Ovary (tissue), 9 donors: Measurements from ENCODE around the gene WNT2. TPM values are rescaled to one million over a fixed set of nuclear protein-coding genes. Genes with fewer than 3 reads are reported as not detected.
"Not testable (repeated sequence)": the region's sequence is repeated elsewhere in the genome, so short reads cannot be mapped to it uniquely, and the experiment has no call there.

ENCODE experiments used
- DNase-seq, 5 donors: peaks; one replicate each; pipeline ENCODE4 v3.0.0-alpha.2; 2019 to 2020
- H3K27ac ChIP-seq, 2 donors: fragments of 200-600 bp; one replicate each; pipeline versions ENCODE4 v1.5.1 to v1.8.0; 2019 to 2022
- H3K27me3 ChIP-seq: fragments of 200-600 bp; one replicate; pipeline ENCODE4 v1.8.0; 2022
- H3K36me3 ChIP-seq: fragments of 200-600 bp; sonication (generic); one replicate; pipeline ENCODE4 v1.5.1; 2019
- H3K4me1 ChIP-seq: one replicate; pipeline ENCODE4 v1.8.1; 2013; ENCODE audit warnings: mild to moderate bottlenecking, moderate library complexity; ENCODE audit not compliant: insufficient read depth
- H3K4me3 ChIP-seq: fragments of 200-600 bp; sonication (generic); one replicate; pipeline ENCODE4 v1.5.1; 2017
- H3K9me3 ChIP-seq, 2 donors: fragments of 200-600 bp in 1 of 2; sonication (generic) in 1 of 2; one replicate each; pipeline versions ENCODE4 v1.5.1 to v1.8.1; 2013 to 2019; ENCODE audit warnings: mild to moderate bottlenecking in 1 of 2, moderate library complexity in 1 of 2
- CTCF ChIP-seq, 3 donors: fragments of 450-650 bp in 2 of 3; fragments of 200-600 bp in 1 of 3; IDR thresholded peaks; one replicate each; pipeline versions ENCODE4 v1.5.1 to v1.8.0; 2016 to 2022; ENCODE audit warnings: antibody characterized with exemption in 3 of 3, mild to moderate bottlenecking in 1 of 3
- EP300 ChIP-seq: sonication (generic); formaldehyde crosslinking; IDR thresholded peaks from one replicate; pipeline ENCODE4 v1.6.1; 2017; ENCODE audit warnings: antibody characterized with exemption
- POLR2A ChIP-seq: fragments of 450-650 bp; IDR thresholded peaks from one replicate; pipeline ENCODE4 v1.6.1; 2017; ENCODE audit warnings: antibody characterized with exemption, mild to moderate bottlenecking, moderate library complexity
- WGBS, 3 donors: extraction: QIAGEN DNeasy Blood & Tissue Kit in 1 of 3; methylation state at CpG; one replicate each; pipeline versions ENCODE4 v1.1.5 to v1.1.7; 2013 to 2017; 5-methylcytosine and 5-hydroxymethylcytosine counted together
- intact Hi-C, 4 donors: fragments of 100-400 bp; cut with DNase I; formaldehyde crosslinking; loops; one replicate each; pipeline versions ENCODE4 v1.11.0 to v1.15.1; 2022 to 2023
- polyA plus RNA-seq, 2 donors: library from polyadenylated mRNA; stranded (reverse); fragments of 200-250 nt in 1 of 2; fragments of 350-450 nt in 1 of 2; fragmentation: Illumina TruSeq in 1 of 2; extraction: RNeasy Lipid Tissue Mini Kit (QIAGEN cat#74804) in 1 of 2; gene quantifications; one replicate each; pipeline ENCODE4 v1.2.3, GENCODE V29; 2013 to 2014
- total RNA-seq, 7 donors: library from RNA; depleted of rRNA in 2 of 7; stranded (reverse); fragments of >200 nt in 2 of 7; fragmentation: NEBNext Ultra II Directional in 3 of 7; extraction: Animal tissue kit (Norgen Biotek cat#: 25700) in 3 of 7; gene quantifications; one replicate each; pipeline versions ENCODE4 v1.1.0 to v1.2.4, GENCODE V29; 2016 to 2023
- donor health status: DM: no; HTN: no; CAD: no; lungs with moderate emphysema.
- donor health status: DM: no; HTN: no; CAD: no.
- donor health status: Bipolar disorder and iron deficiency.
- donor health status: DM: yes; HTN: yes; CAD: no.
- donor health status: DM: no; HTN: no; CAD: no.
- donor health status: DM: yes; HTN: yes; CAD: no.

The WNT2 gene
- total and polyA plus RNA-seq, 9 donors: 0.17 to 2.1 (median 0.45) TPM; not detected in 2

DNA sequence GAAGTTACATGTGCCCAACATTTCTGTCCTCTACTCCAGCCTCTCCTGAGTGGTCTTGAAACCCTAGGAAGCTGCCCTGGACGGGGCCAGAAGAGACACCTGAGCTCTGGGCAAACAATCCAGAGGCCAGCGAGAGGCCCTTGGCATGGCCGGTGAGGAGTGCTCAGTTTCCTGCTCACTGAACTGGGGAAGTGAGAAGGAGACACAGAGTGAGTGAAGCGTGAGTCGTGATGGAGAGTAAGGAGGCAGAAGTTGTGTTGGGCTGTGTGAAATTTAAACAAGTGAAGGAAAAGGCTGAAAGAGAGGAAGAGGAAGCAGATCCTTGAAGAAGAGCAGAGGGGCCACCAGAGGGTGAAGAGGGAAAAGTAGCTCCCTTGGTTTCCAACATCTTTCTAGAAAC, 73.2 kb downstream of the WNT2 start:
- no peak overlapping the region for H3K4me3 ChIP-seq
- no peak for TF ChIP-seq CTCF (IDR thresholded peaks at IDR 0.05)
- no peak for TF ChIP-seq EP300
- no peak for TF ChIP-seq POLR2A
- no peaks in the 10 kb centered on the region for H3K36me3 ChIP-seq
- no peak overlapping the region for H3K27ac ChIP-seq
- 89 to 93% (median 90%) methylated on average over 5 of the region's 5 CpGs for WGBS, 3 donors
- no peak for DNase-seq
- intact Hi-C loops: no loop called here
- H3K4me1 ChIP-seq: no peaks in the 10 kb centered on the region
- no peaks in the 10 kb centered on the region for H3K27me3 ChIP-seq
- no peaks in the 10 kb centered on the region for H3K9me3 ChIP-seq

GRCh38 chr7:117248829-117249228, 74.0 kb downstream of the WNT2 start:
- Histone ChIP-seq H3K27me3 (no peaks in the 10 kb centered on the region), H3K27ac (no peak overlapping the region), H3K36me3 (no peaks in the 10 kb centered on the region), H3K4me3 (no peak overlapping the region), H3K4me1 (no peaks in the 10 kb centered on the region), H3K9me3 (no peaks in the 10 kb centered on the region)
- intact Hi-C loops: no loop called here
- WGBS, 3 donors: 40 to 48% (median 46%) methylated on average over 5 of the region's 5 CpGs
- no peak for DNase-seq
- TF ChIP-seq EP300 (no peak), CTCF (IDR thresholded peaks at IDR 0.05) (no peak), POLR2A (no peak)

DNA sequence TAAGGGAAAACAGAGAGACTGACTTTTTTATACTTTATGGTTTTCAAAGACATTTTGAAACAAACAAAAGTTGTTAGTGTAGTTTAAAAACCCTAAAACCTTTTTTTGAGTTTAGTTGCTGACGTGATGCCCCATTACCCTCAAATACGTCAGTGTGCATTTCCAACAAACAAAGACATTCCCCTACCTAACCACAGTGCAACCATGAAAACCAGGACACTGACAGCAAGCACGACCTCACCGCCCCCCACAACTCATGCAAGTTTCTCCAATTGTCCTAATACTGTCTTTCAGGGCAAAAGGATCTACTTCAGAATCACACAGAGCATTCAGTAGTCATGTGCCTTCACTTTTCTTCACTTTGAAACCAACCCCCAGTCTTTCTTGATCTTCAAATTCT, 75.0 kb downstream of the WNT2 start:
- Histone ChIP-seq H3K27ac (no peak overlapping the region), H3K27me3 (no peaks in the 10 kb centered on the region), H3K36me3 (no peaks in the 10 kb centered on the region), H3K4me1 (no peaks in the 10 kb centered on the region), H3K4me3 (no peak overlapping the region), H3K9me3 (no peaks in the 10 kb centered on the region)
- no peak for TF ChIP-seq POLR2A
- no peak for TF ChIP-seq CTCF (IDR thresholded peaks at IDR 0.05)
- no peak for TF ChIP-seq EP300
- intact Hi-C loops: no loop called here
- no peak for DNase-seq
- WGBS, 3 donors: 76 to 81% (median 77%) methylated on average over 4 of the region's 4 CpGs

DNA sequence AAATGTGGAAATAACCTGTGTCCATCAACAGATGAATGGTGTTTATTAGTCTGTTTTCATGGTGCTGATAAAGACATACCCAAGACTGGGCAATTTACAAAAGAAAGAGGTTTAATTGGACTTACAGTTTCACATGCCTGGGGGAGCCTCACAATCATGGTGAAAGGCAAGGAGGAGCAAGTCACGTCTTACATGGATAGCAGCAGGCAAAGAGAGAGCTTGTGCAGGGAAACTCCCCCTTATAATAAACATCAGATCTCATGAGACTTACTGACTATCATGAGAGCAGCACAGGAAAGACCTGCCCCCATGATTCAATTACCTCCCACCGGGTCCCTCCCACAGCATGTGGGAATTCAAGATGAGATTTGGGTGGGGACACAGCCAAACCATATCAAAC, 77.2 kb downstream of the WNT2 start:
- H3K4me3 ChIP-seq, H3K27ac ChIP-seq, H3K36me3 ChIP-seq, H3K4me1 ChIP-seq, H3K27me3 ChIP-seq, H3K9me3 ChIP-seq, intact Hi-C loops, DNase-seq: not testable (repeated sequence)
- 89 to 92% (median 91%) methylated on average over 2 of the region's 2 CpGs for WGBS, 3 donors

DNA sequence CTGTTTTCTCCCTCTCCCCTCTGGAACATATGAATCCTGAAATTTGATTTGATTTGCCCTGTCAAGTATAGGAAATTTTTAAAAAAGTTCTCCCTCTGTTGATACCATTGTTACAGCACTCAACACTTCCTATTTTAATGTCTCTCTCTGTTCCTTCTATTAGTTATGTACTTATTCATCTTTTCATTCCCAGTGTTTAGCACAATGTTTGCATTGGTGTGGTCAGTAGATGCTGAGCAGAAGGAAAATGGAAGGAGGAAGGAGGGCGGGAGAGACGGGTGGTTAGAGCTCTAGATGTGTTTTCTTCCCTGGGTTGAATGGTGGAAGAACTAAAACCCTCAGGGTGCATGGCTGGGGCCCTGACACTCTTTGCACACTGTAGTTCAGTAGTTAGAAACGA, 79.5 kb downstream of the WNT2 start:
- Histone ChIP-seq H3K36me3 (no peaks in the 10 kb centered on the region), H3K27me3 (no peaks in the 10 kb centered on the region), H3K4me1 (no peaks in the 10 kb centered on the region), H3K9me3 (no peaks in the 10 kb centered on the region), H3K4me3 (no peak overlapping the region), H3K27ac (no peak overlapping the region)
- TF ChIP-seq CTCF (IDR thresholded peaks at IDR 0.05) (no peak), POLR2A (no peak), EP300 (no peak)
- no peak for DNase-seq
- WGBS, 3 donors: 53 to 88% (median 75%) methylated on average over 3 of the region's 3 CpGs
- intact Hi-C loops: no loop called here
